GM12864 (cell line): Measurements from ENCODE around the gene RGPD3.
"Not testable (repeated sequence)": the region's sequence is repeated elsewhere in the genome, so short reads cannot be mapped to it uniquely, and the experiment has no call there.

Source experiments
- DNase-seq: peaks from one replicate; pipeline ENCODE4 v3.0.0-alpha.2; 2011; ENCODE audit warnings: low read depth
- H3K4me3 ChIP-seq: 2 replicates; pipeline ENCODE4 v1.5.1; 2011; ENCODE audit warnings: mild to moderate bottlenecking, low read depth, low read length, control low read depth
- TF ChIP-seq, protein P1 (sequence below): IDR thresholded peaks from 2 replicates; pipeline ENCODE4 v1.5.1; 2011; ENCODE audit warnings: low read depth, mild to moderate bottlenecking, moderate library complexity, low read length, control low read depth, inconsistent platforms; ENCODE audit errors: missing control alignments

RGPD3 gene

DNA sequence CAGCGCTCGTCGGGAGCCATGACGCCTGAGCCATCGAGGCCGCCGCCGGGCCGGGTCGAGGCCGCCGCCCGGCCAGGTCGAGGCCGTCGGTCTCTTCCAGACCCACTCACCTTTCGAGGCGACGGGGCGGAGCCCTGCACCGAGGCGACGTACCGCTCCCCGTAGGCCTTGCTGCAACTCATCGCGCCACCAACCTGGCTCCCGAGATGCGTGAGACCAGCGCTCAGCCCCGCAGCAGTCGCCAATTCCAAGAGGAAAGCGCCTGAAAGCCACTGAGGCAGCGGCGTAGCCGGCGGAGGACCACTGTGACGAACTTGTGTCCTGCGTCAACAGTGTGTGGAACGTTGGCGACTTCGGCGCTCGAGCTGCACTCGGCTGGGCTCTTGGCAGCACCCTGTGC, at the start of gene RGPD3:
Gene RGPD3, minus strand, starts transcription at position 307 of the 400 bp plus-strand sequence. Its CDS starts 125 bp downstream, at position 182.
- not testable (repeated sequence) for H3K4me3 ChIP-seq, DNase-seq

DNA sequence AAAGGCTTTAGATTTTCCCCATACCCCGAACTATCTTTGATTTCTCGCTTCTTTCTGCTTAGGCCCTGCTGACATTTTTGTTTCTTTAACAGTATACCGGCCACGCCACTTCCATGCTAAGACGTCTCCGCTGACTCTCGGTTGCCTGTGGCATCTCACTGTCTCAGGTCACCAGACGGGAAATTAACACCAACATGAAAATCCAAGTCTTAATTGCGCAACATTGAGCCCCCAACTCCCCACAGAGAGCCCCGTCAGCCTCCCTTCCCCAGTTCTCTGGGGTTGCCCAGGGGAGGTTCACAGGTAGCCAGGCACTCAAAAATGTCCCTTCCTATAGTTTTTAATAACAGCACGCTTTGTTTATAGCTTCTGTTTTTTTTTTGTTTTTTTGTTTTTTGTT, 49.1 kb upstream of the RGPD3 start:
- H3K4me3 ChIP-seq: no peak overlapping the region
- TF ChIP-seq, protein P1, sequence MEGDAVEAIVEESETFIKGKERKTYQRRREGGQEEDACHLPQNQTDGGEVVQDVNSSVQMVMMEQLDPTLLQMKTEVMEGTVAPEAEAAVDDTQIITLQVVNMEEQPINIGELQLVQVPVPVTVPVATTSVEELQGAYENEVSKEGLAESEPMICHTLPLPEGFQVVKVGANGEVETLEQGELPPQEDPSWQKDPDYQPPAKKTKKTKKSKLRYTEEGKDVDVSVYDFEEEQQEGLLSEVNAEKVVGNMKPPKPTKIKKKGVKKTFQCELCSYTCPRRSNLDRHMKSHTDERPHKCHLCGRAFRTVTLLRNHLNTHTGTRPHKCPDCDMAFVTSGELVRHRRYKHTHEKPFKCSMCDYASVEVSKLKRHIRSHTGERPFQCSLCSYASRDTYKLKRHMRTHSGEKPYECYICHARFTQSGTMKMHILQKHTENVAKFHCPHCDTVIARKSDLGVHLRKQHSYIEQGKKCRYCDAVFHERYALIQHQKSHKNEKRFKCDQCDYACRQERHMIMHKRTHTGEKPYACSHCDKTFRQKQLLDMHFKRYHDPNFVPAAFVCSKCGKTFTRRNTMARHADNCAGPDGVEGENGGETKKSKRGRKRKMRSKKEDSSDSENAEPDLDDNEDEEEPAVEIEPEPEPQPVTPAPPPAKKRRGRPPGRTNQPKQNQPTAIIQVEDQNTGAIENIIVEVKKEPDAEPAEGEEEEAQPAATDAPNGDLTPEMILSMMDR: no peak
- no peak for DNase-seq

DNA sequence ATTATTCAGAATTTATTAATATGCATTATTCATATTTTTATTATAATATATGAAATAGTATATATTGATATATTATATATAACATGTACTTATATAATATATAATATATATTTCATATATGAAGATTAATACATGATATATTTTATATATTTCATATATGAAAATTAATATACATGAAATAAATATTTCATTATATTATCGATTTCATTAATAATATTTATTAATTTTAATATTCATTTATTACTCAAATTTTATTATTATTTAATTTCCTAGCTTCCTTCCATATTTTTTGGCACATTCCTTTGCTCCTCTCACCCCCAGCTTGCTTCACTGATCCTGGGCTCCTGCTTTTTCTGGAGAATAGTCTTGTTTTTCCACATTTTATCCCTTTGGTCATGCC, 48.7 kb upstream of the RGPD3 start:
- no peak for DNase-seq
- TF ChIP-seq, protein P1: no peak

DNA sequence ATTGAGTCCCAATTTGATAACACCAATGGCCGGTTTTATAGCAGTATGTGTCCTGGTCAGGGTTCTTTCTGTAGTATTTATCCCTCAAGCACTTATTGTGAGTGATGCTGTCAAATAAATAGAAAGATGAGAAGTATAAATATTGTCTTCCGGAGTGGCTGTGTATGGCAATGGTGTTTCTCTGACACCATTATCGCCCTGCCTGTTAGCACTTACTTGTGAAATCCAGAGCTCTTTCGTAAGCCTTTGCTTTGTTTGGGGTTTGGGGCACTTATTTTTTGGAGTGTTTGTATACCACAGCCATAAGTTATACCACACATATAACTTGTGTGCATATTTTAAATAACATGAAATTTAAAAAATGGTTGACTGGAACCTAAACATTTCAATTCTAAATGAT, 48.2 kb upstream of the RGPD3 start:
- TF ChIP-seq, protein P1: no peak
- DNase-seq: no peak
- H3K4me3 ChIP-seq: no peak overlapping the region

More for the DNA sequence above, 48.7 kb upstream of the RGPD3 start:
- H3K4me3 ChIP-seq: no peak overlapping the region

DNA sequence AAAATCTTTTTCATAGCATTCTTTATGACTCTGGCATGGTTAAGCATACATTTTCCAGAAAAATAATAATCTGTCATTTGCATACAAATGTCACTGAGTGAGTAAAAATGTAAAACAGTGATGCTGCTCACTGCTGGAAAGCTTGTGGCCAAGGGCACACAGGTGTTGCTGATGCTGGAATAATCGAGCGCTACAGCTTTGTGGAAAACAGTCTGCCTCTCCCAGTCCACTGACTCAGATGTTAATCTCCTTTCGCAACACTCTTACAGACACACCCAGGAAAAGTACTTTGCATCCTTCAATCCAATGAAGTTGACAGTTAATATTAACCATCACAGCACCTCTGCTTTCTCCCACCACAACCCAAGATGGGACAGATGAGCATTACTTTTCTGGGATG, 46.6 kb upstream of the RGPD3 start:
- DNase-seq, H3K4me3 ChIP-seq: not testable (repeated sequence)

DNA sequence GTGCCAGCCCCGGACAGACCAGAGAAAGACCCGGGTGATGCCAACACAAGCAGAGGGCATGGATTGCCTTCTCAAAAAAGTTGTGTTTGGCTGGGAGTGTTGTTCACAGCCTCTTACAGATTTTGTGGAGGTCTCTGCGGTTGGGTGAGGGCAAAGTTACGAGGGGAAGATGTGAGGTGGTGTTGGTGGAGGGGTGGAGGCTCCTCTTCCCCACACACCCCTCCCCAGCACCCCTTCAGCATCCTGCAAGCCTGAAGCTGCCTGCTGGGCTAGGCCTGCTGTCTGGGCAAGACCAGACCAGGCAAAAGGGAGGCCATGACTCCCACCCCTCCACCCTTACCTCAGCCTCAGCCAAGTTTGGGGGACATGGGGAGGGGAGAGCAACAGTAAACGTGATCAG, 45.2 kb upstream of the RGPD3 start:
- not testable (repeated sequence) for DNase-seq, H3K4me3 ChIP-seq

DNA sequence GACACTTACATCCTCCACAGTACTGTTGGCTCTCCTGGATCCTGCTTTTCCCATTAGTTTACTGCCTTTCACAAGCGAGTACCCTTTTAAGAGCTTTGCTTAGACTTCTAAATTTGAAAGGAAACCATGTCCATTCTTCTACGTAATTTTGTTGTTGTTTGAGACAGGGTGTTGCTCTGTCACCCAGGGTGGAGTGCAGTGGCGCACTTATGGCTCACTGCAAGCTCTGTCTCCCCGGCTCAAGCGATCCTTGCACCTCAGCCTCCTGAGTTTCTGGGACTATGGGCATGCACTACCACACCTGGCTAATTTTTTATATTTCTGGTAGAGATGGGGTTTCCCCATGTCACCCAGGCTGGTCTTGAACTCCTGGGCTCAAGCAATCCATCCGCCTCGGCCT, 43.7 kb upstream of the RGPD3 start:
- not testable (repeated sequence) for DNase-seq, H3K4me3 ChIP-seq

DNA sequence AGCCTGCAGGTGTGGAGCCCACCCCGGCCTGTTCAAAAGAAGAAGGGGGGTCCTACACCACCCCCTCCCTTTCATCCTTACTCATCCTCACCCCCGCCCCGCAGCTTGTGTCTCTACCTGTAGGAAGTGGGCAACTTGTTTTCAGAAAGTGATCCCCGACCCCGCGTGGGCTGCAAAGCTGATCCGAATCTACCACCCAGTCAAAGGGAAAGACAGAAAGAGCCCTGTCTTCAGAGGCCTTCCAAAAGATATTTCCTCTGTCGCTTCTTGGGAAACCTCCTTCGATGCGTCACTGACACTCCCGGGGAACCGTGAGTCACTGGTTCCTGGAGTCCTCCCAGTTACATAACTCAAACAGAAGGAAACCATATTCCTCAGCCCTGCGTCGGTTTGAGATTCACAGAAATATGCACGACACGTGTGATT, 43.3 kb upstream of the RGPD3 start:
- DNase-seq, H3K4me3 ChIP-seq: not testable (repeated sequence)

DNA sequence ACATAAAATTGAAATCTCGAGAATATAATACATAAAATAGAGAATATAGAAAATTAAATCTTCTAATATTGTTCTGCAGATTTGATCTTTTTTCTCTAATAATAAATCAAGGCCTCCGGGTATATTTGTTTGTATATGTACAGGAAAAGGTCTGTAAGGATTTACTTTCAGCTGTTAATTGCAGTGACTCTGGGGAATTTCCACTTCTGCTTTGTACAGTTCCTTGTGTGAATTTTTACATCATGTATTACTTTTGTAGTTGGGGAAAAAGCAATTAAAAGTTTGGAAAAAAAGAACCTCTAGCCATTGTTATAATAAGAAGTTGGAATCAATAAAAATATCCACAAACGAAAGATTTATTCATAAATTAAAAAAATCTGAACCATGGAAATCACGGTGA, 42.6 kb upstream of the RGPD3 start:
- not testable (repeated sequence) for DNase-seq, H3K4me3 ChIP-seq

DNA sequence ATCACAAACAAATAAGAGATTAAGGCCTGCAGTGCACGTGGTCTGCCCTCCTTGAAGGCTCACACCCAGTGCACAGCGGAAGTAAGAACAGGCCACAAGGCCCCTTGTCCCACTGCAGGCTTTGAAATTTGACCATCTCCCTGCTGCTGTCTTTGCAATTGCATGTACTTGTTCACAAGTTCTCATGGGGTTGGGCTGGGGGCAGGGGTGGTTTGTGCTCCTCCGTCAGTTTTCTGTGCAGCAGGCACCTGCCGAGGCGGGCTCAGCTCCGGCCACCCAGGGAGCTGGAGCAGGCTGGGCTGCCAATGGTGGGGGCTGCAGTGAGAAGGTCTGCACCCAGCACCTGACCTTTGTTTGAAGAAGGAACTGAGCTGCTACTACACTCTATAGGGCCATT, 41.2 kb upstream of the RGPD3 start:
- not testable (repeated sequence) for DNase-seq, H3K4me3 ChIP-seq

DNA sequence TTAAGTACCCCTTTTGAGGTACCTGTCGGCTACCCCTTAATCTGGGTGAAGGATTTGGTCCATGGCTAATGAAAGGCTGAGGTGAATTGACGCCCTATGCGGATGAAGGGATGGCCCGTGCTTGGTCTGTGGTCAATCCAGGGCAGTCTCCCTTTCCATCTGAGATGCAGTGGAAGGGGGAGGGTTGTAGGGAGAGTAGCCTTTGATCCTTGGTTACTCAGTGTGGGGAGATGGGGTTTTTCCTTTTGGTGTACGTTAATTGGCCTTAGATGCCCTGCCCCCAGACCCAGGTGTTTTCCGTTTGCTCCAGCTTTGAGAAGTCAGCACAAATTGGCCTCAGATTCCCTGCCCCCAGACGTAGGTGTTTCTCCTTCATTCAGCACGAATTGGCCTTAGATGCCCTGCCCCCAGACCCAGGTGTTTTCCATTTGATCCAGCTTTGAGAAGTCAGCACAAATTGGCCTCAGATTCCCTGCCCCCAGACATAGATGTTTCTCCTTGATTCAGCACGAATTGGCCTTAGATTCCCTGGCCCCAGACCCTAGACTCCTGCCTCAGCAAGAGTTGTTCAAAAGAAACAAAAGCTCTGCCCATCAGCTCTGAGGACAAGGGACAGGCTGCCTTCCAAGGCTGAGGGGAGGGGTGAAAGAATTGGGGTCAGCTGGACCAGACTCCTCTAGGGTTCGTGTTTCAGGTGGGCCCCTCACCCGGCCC, 40.6 kb upstream of the RGPD3 start:
- H3K4me3 ChIP-seq, DNase-seq: not testable (repeated sequence)

DNA sequence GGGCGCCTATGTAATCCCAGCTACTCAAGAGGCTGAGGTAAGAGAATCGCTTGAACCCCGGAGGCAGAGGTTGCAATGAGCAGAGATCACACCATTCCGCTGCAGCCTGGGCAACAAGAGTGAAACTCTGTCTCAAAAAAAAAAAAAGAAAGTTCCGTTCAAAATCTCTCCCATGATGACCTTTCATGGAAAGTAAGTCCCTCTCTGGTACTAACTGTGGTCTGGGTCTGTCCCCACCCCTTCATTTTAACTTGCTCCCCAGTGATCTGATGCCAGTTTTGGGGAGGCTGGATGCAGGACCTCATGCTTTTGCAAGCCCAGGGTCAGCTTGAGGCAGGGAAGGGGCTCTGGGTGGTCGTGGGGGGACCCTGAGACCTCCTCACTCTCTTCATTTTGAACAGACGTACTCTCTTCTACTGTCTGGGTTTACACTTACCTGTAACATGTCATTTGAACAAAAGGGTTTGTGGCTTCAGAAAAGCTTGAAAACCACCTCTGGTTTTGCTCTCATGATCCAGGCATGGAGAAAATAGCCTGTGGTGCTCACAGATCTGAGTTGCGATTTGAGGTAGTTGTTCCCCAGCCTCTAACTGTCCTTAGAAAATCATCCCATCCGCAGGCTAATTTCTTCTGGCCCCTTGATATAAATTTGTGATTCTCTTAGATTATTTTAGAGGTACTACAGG, 37.9 kb upstream of the RGPD3 start:
- not testable (repeated sequence) for DNase-seq, H3K4me3 ChIP-seq

DNA sequence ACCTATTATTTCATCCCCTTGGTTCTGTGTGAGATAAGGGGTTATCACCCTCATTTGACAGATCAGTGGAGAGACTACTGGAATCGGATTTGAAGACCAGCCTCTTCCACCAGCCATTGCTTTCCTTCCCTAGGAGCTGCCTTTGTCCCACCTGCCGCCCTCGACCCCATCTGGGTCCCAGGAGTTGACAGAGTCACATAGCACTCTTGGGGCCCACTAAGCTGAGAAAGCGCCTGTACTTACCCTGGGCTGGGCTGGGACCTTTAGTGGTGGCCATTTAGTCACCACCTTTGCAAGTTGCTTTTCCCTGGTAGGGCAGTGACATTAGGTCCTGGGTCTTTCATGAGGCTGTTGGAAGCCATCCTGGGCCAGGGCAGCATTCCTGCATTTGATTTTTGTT, 36.6 kb upstream of the RGPD3 start:
- H3K4me3 ChIP-seq, DNase-seq: not testable (repeated sequence)

DNA sequence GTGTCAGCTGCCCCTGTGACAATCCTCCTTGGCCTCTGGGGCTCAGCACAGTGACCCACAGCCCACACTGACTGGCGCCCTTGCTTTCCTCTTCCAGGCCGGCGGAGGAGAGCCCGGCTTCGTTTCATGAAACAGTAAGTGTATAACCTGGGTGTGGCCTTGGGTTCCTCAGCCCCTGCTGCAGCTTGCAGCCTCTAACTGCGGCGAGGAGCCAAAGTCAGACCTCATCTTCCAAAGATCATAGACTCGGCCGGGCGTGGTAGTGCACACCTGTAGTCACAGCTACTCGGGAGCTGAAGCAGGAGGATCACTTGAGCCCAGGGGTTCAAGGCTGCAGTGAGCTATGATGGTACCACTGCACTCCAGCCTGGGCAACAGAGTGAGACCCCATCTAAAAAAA, 36.0 kb upstream of the RGPD3 start:
- not testable (repeated sequence) for DNase-seq, H3K4me3 ChIP-seq

DNA sequence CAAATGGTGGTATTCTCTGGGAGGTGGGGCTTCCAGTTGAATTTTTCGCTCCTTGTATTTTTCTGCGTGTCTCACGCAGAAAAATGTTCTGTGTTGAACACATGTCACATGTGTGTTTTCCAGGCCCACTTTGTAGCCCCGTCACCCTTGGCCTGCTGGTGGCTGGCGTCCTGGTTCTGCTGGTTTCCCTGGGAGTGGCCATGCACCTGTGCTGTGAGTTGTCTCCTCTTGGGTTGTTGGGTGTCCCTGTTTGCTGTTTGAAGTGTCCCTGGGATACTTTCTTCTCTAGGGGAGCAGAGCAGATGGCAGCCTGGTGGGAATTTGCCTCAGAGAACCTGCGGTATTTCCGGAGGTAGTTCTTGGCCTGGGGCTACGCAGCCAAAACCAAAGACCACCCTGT, 34.1 kb upstream of the RGPD3 start:
- not testable (repeated sequence) for H3K4me3 ChIP-seq

DNA sequence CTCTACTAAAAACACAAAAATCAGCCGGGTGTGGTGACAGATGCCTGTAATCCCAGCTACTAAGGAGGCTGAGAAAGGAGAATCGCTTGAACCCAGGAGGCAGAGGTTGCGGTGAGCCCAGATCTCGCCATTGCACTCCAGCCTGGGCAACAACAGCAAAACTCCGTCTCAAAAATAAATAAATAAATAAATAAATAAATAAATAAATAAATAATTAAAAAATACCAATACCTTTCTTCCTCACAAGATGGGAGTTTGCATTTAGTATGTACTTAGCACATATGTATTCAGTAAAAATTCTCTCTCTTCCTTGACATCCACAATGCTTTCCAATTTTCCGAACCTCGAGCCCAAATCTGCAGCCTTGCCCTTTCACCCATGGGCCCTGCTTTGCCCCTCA, 32.1 kb upstream of the RGPD3 start:
- not testable (repeated sequence) for H3K4me3 ChIP-seq, DNase-seq

More for the DNA sequence above, 34.1 kb upstream of the RGPD3 start:
- not testable (repeated sequence) for DNase-seq
